ENCODE measurements around the gene FBXW9.

Gene FBXW9

GRCh38 chr19:12723641-12724426, 27.4 kb upstream of the FBXW9 start, which contains the start of gene TNPO2:
Gene TNPO2 (minus strand): TSS chr19:12723932. CDS start chr19:12720977, 2,955 bp downstream.
- DNase-seq (ENCODE audit: extremely low read depth, insufficient read length), result peak; percentile 74
- TF ChIP-seq CTCF (IDR thresholded peaks at IDR 0.05; ENCODE audit: insufficient read depth, low read length, poor library complexity, severe bottlenecking), result no peak
- H3K4me3 ChIP-seq (replicated peaks; ENCODE audit: low read depth, low read length), result peak within 1 kb of the TSS; percentile 90
- H3K27me3 ChIP-seq (replicated peaks; ENCODE audit: control insufficient read depth, insufficient read depth, low read length), result no peaks in the 10 kb centered on the region
- peaks cover 6% of the 10 kb centered on the region for H3K36me3 ChIP-seq (ENCODE audit: control insufficient read depth, insufficient read depth, low read length)

GRCh38 chr19:12723381-12723640, 26.9 kb upstream of the FBXW9 start:
- peak overlapping the region; percentile 90 for H3K4me3 ChIP-seq (replicated peaks; ENCODE audit: low read depth, low read length)
- no peaks in the 10 kb centered on the region for H3K27me3 ChIP-seq (replicated peaks; ENCODE audit: control insufficient read depth, insufficient read depth, low read length)
- no peak for DNase-seq (ENCODE audit: extremely low read depth, insufficient read length)
- no peak for TF ChIP-seq CTCF (IDR thresholded peaks at IDR 0.05; ENCODE audit: insufficient read depth, low read length, poor library complexity, severe bottlenecking)
- peaks cover 6% of the 10 kb centered on the region for H3K36me3 ChIP-seq (ENCODE audit: control insufficient read depth, insufficient read depth, low read length)

GRCh38 chr19:12722566-12723380, 26.3 kb upstream of the FBXW9 start:
- TF ChIP-seq CTCF (IDR thresholded peaks at IDR 0.05; ENCODE audit: insufficient read depth, low read length, poor library complexity, severe bottlenecking), result no peak
- DNase-seq (ENCODE audit: extremely low read depth, insufficient read length), result peak; percentile 89
- H3K36me3 ChIP-seq (ENCODE audit: control insufficient read depth, insufficient read depth, low read length), result peaks cover 4% of the 10 kb centered on the region

GRCh38 chr19:12721656-12722565, 25.5 kb upstream of the FBXW9 start:
- Histone ChIP-seq H3K27me3 (replicated peaks; ENCODE audit: control insufficient read depth, insufficient read depth, low read length) (no peaks in the 10 kb centered on the region), H3K4me3 (replicated peaks; ENCODE audit: low read depth, low read length) (peak overlapping the region; percentile 90), H3K36me3 (ENCODE audit: control insufficient read depth, insufficient read depth, low read length) (peaks cover 2% of the 10 kb centered on the region)
- DNase-seq (ENCODE audit: extremely low read depth, insufficient read length), result peak; percentile 74
- TF ChIP-seq CTCF (IDR thresholded peaks at IDR 0.05; ENCODE audit: insufficient read depth, low read length, poor library complexity, severe bottlenecking), result no peak

More at GRCh38 chr19:12722566-12723380, 26.3 kb upstream of the FBXW9 start:
- no peaks in the 10 kb centered on the region for H3K27me3 ChIP-seq (replicated peaks; ENCODE audit: control insufficient read depth, insufficient read depth, low read length)
- peak overlapping the region; percentile 90 for H3K4me3 ChIP-seq (replicated peaks; ENCODE audit: low read depth, low read length)

GRCh38 chr19:12720851-12721655, 24.6 kb upstream of the FBXW9 start:
- DNase-seq (ENCODE audit: extremely low read depth, insufficient read length), result no peak
- no peak for TF ChIP-seq CTCF (IDR thresholded peaks at IDR 0.05; ENCODE audit: insufficient read depth, low read length, poor library complexity, severe bottlenecking)
- H3K36me3 ChIP-seq (ENCODE audit: control insufficient read depth, insufficient read depth, low read length), result peaks cover 5% of the 10 kb centered on the region

More at GRCh38 chr19:12720851-12721655, 24.6 kb upstream of the FBXW9 start:
- no peaks in the 10 kb centered on the region for H3K27me3 ChIP-seq (replicated peaks; ENCODE audit: control insufficient read depth, insufficient read depth, low read length)
- H3K4me3 ChIP-seq (replicated peaks; ENCODE audit: low read depth, low read length), result peak overlapping the region; percentile 90

All from GM06990 (cell line).